SK-N-MC (cell line): ENCODE measurements around the gene AK6.
"Not testable (repeated sequence)": the region's sequence is repeated elsewhere in the genome, so short reads cannot be mapped to it uniquely, and the experiment has no call there.

Experiments
- DNase-seq: peaks from one replicate; pipeline ENCODE4 v3.0.0-alpha.2; 2011; ENCODE audit warnings: low read depth, low spot score
- H3K27ac ChIP-seq: fragments of 200-600 bp; sonication (generic); 2 replicates; pipeline ENCODE4 v1.5.1; 2016; ENCODE audit warnings: mixed run types
- H3K36me3 ChIP-seq: fragments of 200-600 bp; sonication (generic); 2 replicates; pipeline ENCODE4 v1.6.1; 2017; ENCODE audit warnings: antibody characterized with exemption, low read length, mixed read lengths; ENCODE audit not compliant: insufficient read depth
- H3K4me3 ChIP-seq: fragments of 200-600 bp; sonication (generic); 2 replicates; pipeline ENCODE4 v1.5.1; 2016
- H3K9ac ChIP-seq: fragments of 200-600 bp; sonication (generic); 2 replicates; pipeline ENCODE4 v1.8.0; 2017; ENCODE audit warnings: mixed run types, mixed read lengths; ENCODE audit not compliant: insufficient read length
- H3K9me3 ChIP-seq: fragments of 200-600 bp; sonication (generic); 2 replicates; pipeline ENCODE4 v1.6.1; 2017; ENCODE audit warnings: low read depth, mild to moderate bottlenecking, antibody characterized with exemption, low read length, moderate library complexity, mixed read lengths
- EZH2 ChIP-seq: fragments of 200-600 bp; sonication (generic); IDR thresholded peaks from one replicate; pipeline ENCODE4 v1.6.1; 2017; ENCODE audit warnings: antibody characterized with exemption
- FOXP2 ChIP-seq: optimal IDR thresholded peaks from 2 replicates; pipeline ENCODE3; 2011; ENCODE audit warnings: mild to moderate bottlenecking, moderate library complexity; ENCODE audit not compliant: insufficient read depth; ENCODE audit errors: extremely low read length, control extremely low read depth
- POLR2AphosphoS5 ChIP-seq: IDR thresholded peaks from 2 replicates; pipeline ENCODE4 v1.6.1; 2012; ENCODE audit warnings: mild to moderate bottlenecking, low read depth, low read length, borderline replicate concordance

AK6 gene

GRCh38 chr5:69359699-69360098 lies 9.6 kb downstream of the AK6 start:
- no peak overlapping the region for H3K4me3 ChIP-seq
- no peak for DNase-seq
- TF ChIP-seq EZH2 (no peak), FOXP2 (no peak), POLR2AphosphoS5 (no peak)
- no peak overlapping the region for H3K9ac ChIP-seq
- peak overlapping the region; percentile 28; the same call in 1 of the 2 replicates for H3K27ac ChIP-seq
- H3K36me3 ChIP-seq: peaks cover 72% of the 10 kb centered on the region
- H3K9me3 ChIP-seq: no peaks in the 10 kb centered on the region

- no peak for TF ChIP-seq POLR2AphosphoS5
- TF ChIP-seq EZH2: no peak
- TF ChIP-seq FOXP2: no peak
- H3K9me3 ChIP-seq: no peaks in the 10 kb centered on the region
- DNase-seq: no peak
- H3K4me3 ChIP-seq: no peak overlapping the region
- no peak overlapping the region for H3K9ac ChIP-seq
- H3K27ac ChIP-seq: no peak overlapping the region
- peaks cover 57% of the 10 kb centered on the region for H3K36me3 ChIP-seq
Measured at GRCh38 chr5:69350664-69351063, 18.7 kb downstream of the AK6 start.

GRCh38 chr5:69343083-69343482 lies 26.2 kb downstream of the AK6 start:
- H3K9ac ChIP-seq: no peak overlapping the region
- TF ChIP-seq POLR2AphosphoS5 (no peak), EZH2 (no peak)

GRCh38 chr5:69341520-69342161 lies 27.7 kb downstream of the AK6 start:
- TF ChIP-seq FOXP2: no peak
- no peak for TF ChIP-seq POLR2AphosphoS5
- no peak for TF ChIP-seq EZH2
- Histone ChIP-seq H3K27ac (no peak overlapping the region), H3K9ac (no peak overlapping the region), H3K9me3 (no peaks in the 10 kb centered on the region), H3K36me3 (no peaks in the 10 kb centered on the region), H3K4me3 (no peak overlapping the region)
- DNase-seq: no peak

More at GRCh38 chr5:69343083-69343482, 26.2 kb downstream of the AK6 start:
- Histone ChIP-seq H3K36me3 (no peaks in the 10 kb centered on the region), H3K4me3 (no peak overlapping the region), H3K9me3 (no peaks in the 10 kb centered on the region), H3K27ac (no peak overlapping the region)
- no peak for DNase-seq

GRCh38 chr5:69335341-69335935 lies 33.9 kb downstream of the AK6 start:
- H3K9ac ChIP-seq: no peak overlapping the region
- TF ChIP-seq EZH2: no peak
- TF ChIP-seq POLR2AphosphoS5: no peak
- TF ChIP-seq FOXP2: no peak
- DNase-seq: no peak
- H3K36me3 ChIP-seq: no peaks in the 10 kb centered on the region
- no peak overlapping the region for H3K27ac ChIP-seq
- no peak overlapping the region for H3K4me3 ChIP-seq
- H3K9me3 ChIP-seq: no peaks in the 10 kb centered on the region

GRCh38 chr5:69334793-69335268 lies 34.5 kb downstream of the AK6 start:
- no peak overlapping the region for H3K9ac ChIP-seq
- no peaks in the 10 kb centered on the region for H3K36me3 ChIP-seq
- DNase-seq: no peak
- H3K4me3 ChIP-seq: no peak overlapping the region
- no peaks in the 10 kb centered on the region for H3K9me3 ChIP-seq
- no peak overlapping the region for H3K27ac ChIP-seq
- TF ChIP-seq EZH2 (no peak), POLR2AphosphoS5 (no peak), FOXP2 (no peak)

- H3K9me3 ChIP-seq, H3K4me3 ChIP-seq, DNase-seq, H3K9ac ChIP-seq, H3K27ac ChIP-seq, H3K36me3 ChIP-seq: not testable (repeated sequence)
Measured at GRCh38 chr5:69333668-69334315, 35.5 kb downstream of the AK6 start.

GRCh38 chr5:69331528-69332445 lies 37.5 kb downstream of the AK6 start:
- no peak overlapping the region for H3K27ac ChIP-seq
- no peak for DNase-seq
- H3K9me3 ChIP-seq: no peaks in the 10 kb centered on the region
- H3K36me3 ChIP-seq: no peaks in the 10 kb centered on the region
- TF ChIP-seq EZH2 (no peak), POLR2AphosphoS5 (no peak), FOXP2 (no peak)
- peak overlapping the region; percentile 66 for H3K9ac ChIP-seq
- peak overlapping the region; percentile 81 for H3K4me3 ChIP-seq
